ENCODE data around the gene AKAP13. TPM values are rescaled to one million over a fixed set of nuclear protein-coding genes. Genes with fewer than 3 reads are reported as not detected.

AKAP13 gene
- polyA plus RNA-seq, 1 of the 3 experiments (the other 2 are of a cell fraction), result 8.4 TPM

DNA sequence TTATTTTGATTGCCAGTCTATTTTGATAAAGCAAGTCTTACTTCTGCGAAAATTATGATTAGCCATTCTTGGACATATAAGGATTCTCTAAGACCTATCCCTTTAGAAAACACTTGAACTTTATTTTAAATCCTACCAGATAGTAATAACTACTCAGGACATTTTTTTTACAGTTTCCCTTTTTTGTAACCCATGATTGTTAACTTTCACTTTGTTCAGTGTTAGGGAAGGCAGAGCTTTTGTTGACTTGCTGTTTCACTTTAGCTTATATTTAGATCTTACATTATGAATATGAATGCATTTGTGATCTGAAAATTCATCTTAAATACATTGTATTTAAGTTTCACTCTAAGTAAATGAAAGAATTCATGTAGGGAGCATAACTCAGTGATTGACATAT is 167.0 kb downstream of the AKAP13 start (continued):
- TF ChIP-seq, protein P1, sequence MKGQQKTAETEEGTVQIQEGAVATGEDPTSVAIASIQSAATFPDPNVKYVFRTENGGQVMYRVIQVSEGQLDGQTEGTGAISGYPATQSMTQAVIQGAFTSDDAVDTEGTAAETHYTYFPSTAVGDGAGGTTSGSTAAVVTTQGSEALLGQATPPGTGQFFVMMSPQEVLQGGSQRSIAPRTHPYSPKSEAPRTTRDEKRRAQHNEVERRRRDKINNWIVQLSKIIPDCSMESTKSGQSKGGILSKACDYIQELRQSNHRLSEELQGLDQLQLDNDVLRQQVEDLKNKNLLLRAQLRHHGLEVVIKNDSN (IDR thresholded peaks at IDR 0.05; ENCODE audit: borderline replicate concordance, low read depth), result no peak
- TF ChIP-seq RFX5 (IDR thresholded peaks at IDR 0.05; ENCODE audit: low read length), result no peak
- TF ChIP-seq GABPA (IDR thresholded peaks at IDR 0.05; ENCODE audit: low read depth), result no peak
- no peak for TF ChIP-seq POLR2AphosphoS5 (IDR thresholded peaks at IDR 0.05; ENCODE audit: low read depth, low read length)
- TF ChIP-seq CHD2 (IDR thresholded peaks at IDR 0.05; ENCODE audit: low read length, partially characterized antibody), result no peak
- TF ChIP-seq MAX (IDR thresholded peaks at IDR 0.05; ENCODE audit: low read depth), result no peak

DNA sequence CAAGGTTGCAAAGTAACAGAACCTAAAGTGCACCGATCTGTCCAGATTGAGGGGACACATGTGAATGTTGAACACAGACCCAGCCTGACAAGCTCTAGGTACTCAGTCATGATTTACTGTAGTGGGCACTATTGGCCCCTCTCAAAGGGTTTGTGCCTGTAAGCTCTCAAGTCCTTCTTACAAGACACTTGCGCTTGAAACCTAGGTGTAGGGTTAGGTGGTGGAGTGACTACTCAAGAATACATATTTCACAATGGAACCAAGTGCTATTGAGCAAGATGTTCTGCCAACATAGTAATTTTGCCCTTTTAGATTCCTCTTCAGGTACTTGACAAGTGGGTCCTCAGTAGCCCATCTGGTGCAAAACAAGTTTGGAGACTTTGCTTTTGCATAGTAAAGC is 169.9 kb downstream of the AKAP13 start:
- Histone ChIP-seq H3K27ac (ENCODE audit: low read depth in 2 of 2, low read length in 1 of 2) (no peak overlapping the region), H3K36me3 (replicated peaks in 1 of 2; ENCODE audit: control insufficient read depth in 1 of 2, insufficient read depth in 2 of 2, low read length in 1 of 2) (peaks cover 0 to 14% of the 10 kb centered on the region in 2 experiments), H3K4me2 (no peak overlapping the region), H3K4me3 (ENCODE audit: low read depth in 2 of 2, low read length in 1 of 2) (no peak overlapping the region), H3K4me1 (ENCODE audit: control insufficient read depth in 1 of 2, insufficient read depth in 2 of 2, low read depth in 1 of 2, low read length in 1 of 2) (no peaks in the 10 kb centered on the region), H3K9me3 (no peaks in the 10 kb centered on the region), H2AFZ (ENCODE audit: low read depth) (no peak overlapping the region), H3K79me2 (ENCODE audit: insufficient read depth) (no peaks in the 10 kb centered on the region; the same call in 1 of the 2 replicates), H3K27me3 (ENCODE audit: insufficient read depth) (no peaks in the 10 kb centered on the region), H3K9ac (no peak overlapping the region), H3K9me2 (no peaks in the 10 kb centered on the region), H4K20me1 (ENCODE audit: insufficient read depth) (no peaks in the 10 kb centered on the region), H3F3A (replicated peaks; ENCODE audit: insufficient read depth) (no peaks in the 10 kb centered on the region)
- 58% methylated on average over 2 of the region's 2 CpGs for WGBS (ENCODE audit: low lambda C conversion rate)
- POLR2A ChIA-PET, result no interaction called here
- TF ChIP-seq NFIC (IDR thresholded peaks at IDR 0.05; ENCODE audit: borderline replicate concordance) (no peak), GATA2 (CRISPR knock-in tag; IDR thresholded peaks at IDR 0.05) (no peak), FOSL2 (IDR thresholded peaks at IDR 0.05; ENCODE audit: borderline replicate concordance, low read depth) (no peak), CHD2 (IDR thresholded peaks at IDR 0.05; ENCODE audit: low read length, partially characterized antibody) (no peak), EP300 (IDR thresholded peaks at IDR 0.05; ENCODE audit: borderline replicate concordance in 1 of 2, low read depth in 1 of 2, low read length in 1 of 2) (no peak)
- TF ChIP-seq, protein P2, sequence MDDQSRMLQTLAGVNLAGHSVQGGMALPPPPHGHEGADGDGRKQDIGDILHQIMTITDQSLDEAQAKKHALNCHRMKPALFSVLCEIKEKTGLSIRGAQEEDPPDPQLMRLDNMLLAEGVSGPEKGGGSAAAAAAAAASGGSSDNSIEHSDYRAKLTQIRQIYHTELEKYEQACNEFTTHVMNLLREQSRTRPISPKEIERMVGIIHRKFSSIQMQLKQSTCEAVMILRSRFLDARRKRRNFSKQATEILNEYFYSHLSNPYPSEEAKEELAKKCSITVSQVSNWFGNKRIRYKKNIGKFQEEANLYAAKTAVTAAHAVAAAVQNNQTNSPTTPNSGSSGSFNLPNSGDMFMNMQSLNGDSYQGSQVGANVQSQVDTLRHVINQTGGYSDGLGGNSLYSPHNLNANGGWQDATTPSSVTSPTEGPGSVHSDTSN (IDR thresholded peaks at IDR 0.05), result no peak
- CTCF ChIA-PET, result no interaction called here
- no peak for DNase-seq

DNA sequence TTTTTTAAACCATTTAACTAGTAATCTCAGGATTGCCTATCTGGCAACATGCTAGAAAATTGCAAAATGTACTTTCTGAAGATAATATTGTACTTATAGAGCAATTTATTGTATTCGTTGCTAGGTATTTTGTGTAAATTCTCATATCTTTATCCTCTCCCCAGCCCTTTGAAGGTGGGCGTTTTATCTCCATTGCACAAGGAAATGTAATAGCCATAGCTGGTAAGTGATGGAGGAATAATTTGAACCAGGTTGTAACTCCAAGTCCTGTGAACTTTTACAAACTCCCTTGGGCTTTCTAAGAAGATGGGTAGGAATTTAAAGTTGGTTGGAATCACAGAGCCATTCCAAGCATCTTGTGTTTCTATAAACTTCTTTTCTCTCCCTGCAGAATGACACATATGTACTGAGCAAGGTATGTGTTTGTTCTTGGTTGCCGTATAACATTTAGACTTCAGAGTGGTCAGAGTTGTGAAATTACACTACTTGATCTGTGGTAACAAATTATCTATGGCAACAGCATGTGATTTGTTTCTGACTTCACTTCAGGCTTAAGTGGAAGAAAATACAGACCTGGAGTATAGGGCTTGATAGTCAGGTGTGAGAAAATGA is 170.9 kb downstream of the AKAP13 start:
- no peak overlapping the region for H3K4me2 ChIP-seq
- peaks cover 0 to 14% of the 10 kb centered on the region in 2 experiments for H3K36me3 ChIP-seq (replicated peaks in 1 of 2; ENCODE audit: control insufficient read depth in 1 of 2, insufficient read depth in 2 of 2, low read length in 1 of 2)
- H3K9ac ChIP-seq, result no peak overlapping the region
- DNase-seq, result no peak
- H3K79me2 ChIP-seq (ENCODE audit: insufficient read depth), result no peaks in the 10 kb centered on the region; the same call in 1 of the 2 replicates
- CTCF ChIA-PET, result interaction anchor here (1.3 to 1.4 kb wide), 2 partner anchors 9 to 18 kb away, joined by 3 to 4 read pairs; no protein-coding TSS in a partner anchor
- H3K9me2 ChIP-seq, result no peaks in the 10 kb centered on the region
- H3K27ac ChIP-seq (ENCODE audit: low read depth in 2 of 2, low read length in 1 of 2), result no peak overlapping the region
- no peaks in the 10 kb centered on the region for H3K9me3 ChIP-seq
- no peak overlapping the region for H2AFZ ChIP-seq (ENCODE audit: low read depth)
- POLR2A ChIA-PET, result no interaction called here
- no peaks in the 10 kb centered on the region for H3F3A ChIP-seq (replicated peaks; ENCODE audit: insufficient read depth)
- 83% methylated on average over 3 of the region's 3 CpGs for WGBS (ENCODE audit: low lambda C conversion rate)
- H3K27me3 ChIP-seq (ENCODE audit: insufficient read depth), result no peaks in the 10 kb centered on the region
- H4K20me1 ChIP-seq (ENCODE audit: insufficient read depth), result no peaks in the 10 kb centered on the region
- H3K4me1 ChIP-seq (ENCODE audit: control insufficient read depth in 1 of 2, insufficient read depth in 2 of 2, low read depth in 1 of 2, low read length in 1 of 2), result no peaks in the 10 kb centered on the region
- no peak overlapping the region for H3K4me3 ChIP-seq (ENCODE audit: low read depth in 2 of 2, low read length in 1 of 2)
- TF ChIP-seq, protein P2 (IDR thresholded peaks at IDR 0.05), result no peak
- TF ChIP-seq TAF1 (IDR thresholded peaks at IDR 0.05; ENCODE audit: borderline replicate concordance, low read depth, low read length) (no peak), GATA2 (CRISPR knock-in tag; IDR thresholded peaks at IDR 0.05) (no peak), EP300 (IDR thresholded peaks at IDR 0.05; ENCODE audit: borderline replicate concordance in 1 of 2, low read depth in 1 of 2, low read length in 1 of 2) (no peak), FOSL2 (IDR thresholded peaks at IDR 0.05; ENCODE audit: borderline replicate concordance, low read depth) (no peak), ELF1 (IDR thresholded peaks at IDR 0.05) (no peak), RXRA (IDR thresholded peaks at IDR 0.05; ENCODE audit: borderline replicate concordance, low read depth) (no peak), FOXJ3 (CRISPR knock-in tag; IDR thresholded peaks at IDR 0.05) (no peak), CHD2 (IDR thresholded peaks at IDR 0.05; ENCODE audit: low read length, partially characterized antibody) (no peak), POLR2AphosphoS5 (IDR thresholded peaks at IDR 0.05; ENCODE audit: low read depth, low read length) (no peak)
- TF ChIP-seq, protein P3, sequence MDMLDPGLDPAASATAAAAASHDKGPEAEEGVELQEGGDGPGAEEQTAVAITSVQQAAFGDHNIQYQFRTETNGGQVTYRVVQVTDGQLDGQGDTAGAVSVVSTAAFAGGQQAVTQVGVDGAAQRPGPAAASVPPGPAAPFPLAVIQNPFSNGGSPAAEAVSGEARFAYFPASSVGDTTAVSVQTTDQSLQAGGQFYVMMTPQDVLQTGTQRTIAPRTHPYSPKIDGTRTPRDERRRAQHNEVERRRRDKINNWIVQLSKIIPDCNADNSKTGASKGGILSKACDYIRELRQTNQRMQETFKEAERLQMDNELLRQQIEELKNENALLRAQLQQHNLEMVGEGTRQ (IDR thresholded peaks at IDR 0.05; ENCODE audit: borderline replicate concordance, low read depth, low read length), result no peak
- TF ChIP-seq, protein P4, sequence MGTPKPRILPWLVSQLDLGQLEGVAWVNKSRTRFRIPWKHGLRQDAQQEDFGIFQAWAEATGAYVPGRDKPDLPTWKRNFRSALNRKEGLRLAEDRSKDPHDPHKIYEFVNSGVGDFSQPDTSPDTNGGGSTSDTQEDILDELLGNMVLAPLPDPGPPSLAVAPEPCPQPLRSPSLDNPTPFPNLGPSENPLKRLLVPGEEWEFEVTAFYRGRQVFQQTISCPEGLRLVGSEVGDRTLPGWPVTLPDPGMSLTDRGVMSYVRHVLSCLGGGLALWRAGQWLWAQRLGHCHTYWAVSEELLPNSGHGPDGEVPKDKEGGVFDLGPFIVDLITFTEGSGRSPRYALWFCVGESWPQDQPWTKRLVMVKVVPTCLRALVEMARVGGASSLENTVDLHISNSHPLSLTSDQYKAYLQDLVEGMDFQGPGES (IDR thresholded peaks at IDR 0.05; ENCODE audit: low read depth, low read length), result no peak

All from SK-N-SH (cell line).